ENCODE data around the gene BIRC7.
"Not testable (repeated sequence)": the region's sequence is repeated elsewhere in the genome, so short reads cannot be mapped to it uniquely, and the experiment has no call there.

Gene BIRC7

GRCh38 chr20:63208346-63208909, 27.3 kb upstream of the BIRC7 start:
- DNase-seq: no peak

DNA sequence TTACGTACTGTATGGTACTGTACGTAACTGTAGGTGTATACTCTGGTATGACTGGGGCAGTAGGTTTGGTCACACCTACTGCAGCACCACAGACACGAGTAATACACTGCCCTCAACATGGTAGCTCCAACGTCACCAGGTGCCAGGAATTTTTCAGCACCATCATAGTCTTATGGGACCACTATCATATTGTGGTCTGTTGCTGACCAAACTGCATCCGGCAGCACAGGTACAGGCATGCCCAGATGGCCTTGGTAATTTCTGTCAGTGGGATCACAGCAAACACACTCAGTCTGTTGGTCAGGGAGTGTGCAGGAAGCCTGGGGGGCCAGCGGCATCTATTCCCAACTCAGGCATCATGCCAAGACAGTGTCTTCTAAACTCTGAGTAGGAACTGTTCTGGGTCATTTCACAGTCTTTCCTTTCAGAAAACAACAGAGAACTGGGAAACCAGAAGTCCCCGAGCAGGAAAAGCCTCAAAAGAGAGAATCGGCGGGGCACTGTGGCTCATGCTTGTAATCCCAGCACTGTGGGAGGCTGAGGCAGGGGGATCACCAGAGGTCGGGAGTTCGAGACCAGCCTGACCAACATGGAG, 25.6 kb upstream of the BIRC7 start:
- DNase-seq: no peak

DNA sequence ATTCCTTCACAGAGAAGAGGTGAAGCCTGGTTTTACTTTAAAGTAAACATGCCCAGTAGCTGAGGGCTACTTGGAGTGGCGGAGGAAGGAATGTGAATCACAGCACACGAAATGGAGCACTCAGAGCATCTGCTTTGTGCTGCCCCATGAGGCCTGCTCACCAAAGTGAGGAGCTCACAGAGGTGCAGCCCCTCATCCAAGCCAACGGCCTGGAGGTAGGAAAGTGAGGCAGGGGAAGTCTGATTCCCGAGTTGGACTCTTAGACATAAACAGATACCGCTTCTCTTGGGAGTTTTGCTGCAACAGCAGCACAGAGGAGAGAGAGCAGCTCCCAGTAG, 23.3 kb upstream of the BIRC7 start:
- DNase-seq: no peak

DNA sequence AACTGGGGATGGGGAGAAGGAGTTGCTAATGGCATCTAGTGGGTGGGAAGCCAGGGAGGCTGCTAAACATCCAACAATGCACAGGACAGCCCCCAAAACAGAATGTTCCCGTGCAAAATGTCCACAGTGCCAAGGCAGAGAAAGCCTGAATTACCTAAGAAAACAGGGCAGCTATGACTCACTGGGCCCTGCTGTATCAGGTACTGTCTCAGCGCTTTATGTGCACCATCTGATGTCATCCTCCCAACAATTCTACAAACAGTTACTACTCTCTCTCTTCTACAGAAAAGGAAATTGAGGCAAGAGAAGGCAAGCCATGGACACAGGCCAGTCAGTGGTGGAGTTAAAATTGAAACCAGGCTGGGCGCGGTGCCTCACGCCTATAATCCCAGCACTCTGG, 22.9 kb upstream of the BIRC7 start:
- no peak for DNase-seq

DNA sequence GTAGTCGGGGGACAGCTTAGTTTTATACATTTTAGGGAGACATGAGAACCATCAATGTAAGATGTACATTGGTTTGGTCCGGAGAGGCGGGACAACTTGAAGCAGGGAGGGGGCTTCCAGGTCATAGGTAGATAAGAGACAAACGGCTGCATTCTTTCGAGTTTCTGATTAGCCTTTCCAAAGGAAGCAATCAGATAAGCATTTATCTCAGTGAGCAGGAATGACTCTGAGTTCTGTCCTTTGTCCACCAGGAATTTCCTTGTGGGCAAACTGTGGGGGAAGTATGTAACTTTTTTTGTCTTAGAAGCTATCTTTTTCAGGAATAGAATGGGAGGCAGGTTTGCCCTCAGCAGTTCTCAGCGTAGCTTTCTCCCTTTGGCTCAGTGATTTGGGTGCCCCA, 21.2 kb upstream of the BIRC7 start:
- no peak for DNase-seq

DNA sequence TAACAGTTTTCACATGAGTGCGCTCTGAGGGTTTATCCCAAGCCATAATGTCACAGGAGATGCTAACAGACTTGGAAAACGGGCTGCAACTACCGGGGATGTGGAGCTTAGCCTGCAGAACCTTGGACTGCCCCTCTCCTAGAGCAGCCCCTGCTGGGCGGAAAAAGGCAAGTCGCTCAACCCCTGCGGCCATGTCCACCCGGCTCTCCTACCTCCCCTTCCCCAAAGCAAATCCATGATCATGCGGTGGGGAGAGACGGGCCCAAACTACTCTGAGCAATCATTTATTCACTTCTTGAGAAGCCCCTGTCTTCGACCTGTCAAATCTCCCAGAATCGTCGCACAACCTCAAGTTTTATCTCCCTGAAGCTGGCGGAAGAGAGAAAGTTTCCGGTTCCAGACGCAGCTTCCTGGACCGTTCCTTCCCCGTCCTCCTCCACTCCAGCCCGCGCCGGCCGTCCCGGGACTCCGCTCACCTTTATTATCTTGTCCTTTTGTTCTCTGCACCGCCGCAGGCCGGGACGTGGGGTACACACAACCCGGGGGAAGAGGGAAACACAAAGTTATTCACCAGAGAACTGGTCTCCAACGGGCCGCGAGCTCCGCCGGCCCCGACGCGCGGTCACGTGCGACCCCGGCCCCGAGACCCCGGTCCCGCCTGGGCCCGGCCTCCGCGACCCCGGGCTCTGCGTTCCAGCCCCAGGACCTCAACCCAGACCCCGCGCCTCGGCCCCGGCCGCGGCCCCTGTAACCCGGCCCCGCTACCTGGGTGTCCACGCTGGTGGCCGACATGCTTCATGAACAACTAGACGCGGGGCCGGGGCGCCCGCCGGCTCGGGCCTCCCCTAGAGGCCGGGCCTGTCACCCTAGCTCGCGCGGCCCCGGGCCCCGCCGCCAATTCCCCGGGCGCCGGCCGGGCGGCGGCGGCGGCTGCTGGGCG, 20.3 kb upstream of the BIRC7 start:
- peak; percentile 34 for DNase-seq

DNA sequence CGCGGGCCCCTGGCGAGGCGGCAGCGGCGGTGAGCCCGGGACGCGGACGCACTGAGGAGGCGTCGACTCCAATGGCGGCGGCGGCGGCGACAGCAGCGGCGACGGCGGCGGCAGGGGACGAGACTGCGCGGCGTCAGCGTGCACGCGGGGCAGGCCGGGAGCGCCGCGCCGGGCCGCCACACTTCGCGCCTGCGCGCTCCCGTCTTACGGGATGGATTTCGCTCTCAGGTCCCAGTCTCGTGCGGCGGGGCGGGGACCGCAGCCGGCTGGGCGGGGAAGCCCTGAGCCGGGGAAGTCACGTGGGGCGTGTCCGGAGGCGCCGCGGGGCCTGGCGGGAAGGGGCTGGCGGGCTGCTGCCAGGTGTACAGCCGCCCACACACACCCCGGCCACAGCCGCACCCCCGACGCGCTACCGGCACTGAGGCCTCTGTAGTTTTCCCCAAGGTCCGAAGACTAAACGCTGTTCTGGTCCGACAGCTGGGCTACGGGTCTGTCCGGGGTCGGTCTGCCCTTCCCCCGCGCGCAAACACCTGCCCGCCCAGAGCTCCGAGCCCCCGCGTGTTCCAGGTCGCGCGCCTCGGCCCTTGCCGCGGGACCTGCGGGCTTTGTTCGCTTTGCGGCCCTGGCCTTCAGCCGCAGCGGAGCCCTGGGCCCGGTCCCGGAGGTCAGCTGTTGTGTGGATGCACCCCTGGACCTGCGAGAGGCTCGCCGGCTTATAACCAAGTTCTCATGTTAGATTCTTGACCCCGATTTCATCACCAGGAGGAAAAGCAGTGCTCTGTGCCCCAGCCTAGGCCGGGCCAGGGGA, 19.5 kb upstream of the BIRC7 start, which contains the start of gene YTHDF1:
YTHDF1 (minus strand) TSS at position 91 of the 808 bp plus-strand sequence. CDS start 239 bp downstream, outside the sequence.
- peak; percentile 97 for DNase-seq

- DNase-seq: no peak
These were observed 18.7 kb upstream of the BIRC7 start for GRCh38 chr20:63216849-63217471.

- no peak for DNase-seq
These were observed 18.0 kb upstream of the BIRC7 start for GRCh38 chr20:63217706-63218105.

GRCh38 chr20:63218701-63219446, 16.8 kb upstream of the BIRC7 start:
- no peak for DNase-seq

GRCh38 chr20:63219447-63219821, 16.3 kb upstream of the BIRC7 start:
- DNase-seq: no peak

- no peak for DNase-seq
These were observed 15.7 kb upstream of the BIRC7 start for GRCh38 chr20:63219866-63220521.

DNA sequence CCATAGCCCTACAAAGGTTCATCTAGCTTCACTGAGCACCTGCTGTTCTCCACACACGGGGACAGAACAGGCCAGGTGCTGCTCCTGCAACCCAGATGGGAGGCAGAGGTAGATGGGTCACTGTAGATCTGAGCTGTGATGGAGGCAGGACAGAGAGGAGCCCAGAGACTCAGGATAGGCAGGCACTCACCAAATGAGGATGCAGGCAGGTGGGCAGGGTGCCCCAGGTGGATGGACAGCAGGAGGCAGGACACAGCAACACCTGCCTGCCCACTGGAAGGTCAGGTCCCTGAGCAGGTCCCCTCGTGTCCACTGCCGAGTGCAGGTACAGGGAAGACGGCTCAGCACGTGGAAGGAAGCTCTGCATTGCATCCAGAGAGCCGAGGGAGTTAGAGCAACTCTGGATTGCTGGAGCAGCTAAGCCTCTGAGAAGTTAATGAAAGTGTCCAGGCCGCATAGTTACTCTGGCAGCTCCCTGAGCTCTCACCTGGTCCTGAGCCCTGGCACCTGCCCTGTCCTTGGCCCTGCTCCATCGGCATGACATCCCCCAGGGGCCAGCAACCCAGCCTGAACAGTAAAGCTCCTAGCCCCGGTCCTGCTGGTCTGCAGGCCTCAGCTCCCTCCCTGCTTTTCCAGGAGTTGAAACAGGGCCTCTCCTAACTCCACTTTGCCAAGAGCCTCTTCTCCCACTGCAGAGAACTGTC, 14.9 kb upstream of the BIRC7 start:
- no peak for DNase-seq

GRCh38 chr20:63221400-63222053, 14.2 kb upstream of the BIRC7 start:
- DNase-seq: not testable (repeated sequence)

DNA sequence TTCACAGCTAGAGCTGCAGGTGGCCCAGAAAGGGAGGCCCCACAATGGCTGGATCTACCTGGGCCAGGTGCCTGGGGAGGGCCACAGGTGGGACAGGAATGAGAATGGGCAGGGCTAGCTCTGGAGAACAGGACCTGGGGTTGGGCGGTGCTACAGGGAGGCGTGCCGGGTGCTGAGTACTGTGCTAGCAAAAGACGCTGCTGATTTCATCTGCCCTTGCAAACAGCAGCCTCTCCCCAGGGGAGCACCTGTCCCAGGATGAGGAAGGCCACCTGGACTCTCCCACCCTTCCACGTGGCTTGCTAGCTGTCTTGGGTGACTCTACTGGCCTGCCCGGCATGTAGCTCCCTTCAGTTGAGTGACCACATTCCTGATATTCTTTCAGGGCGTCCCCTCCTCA, 13.2 kb upstream of the BIRC7 start:
- DNase-seq: no peak

DNA sequence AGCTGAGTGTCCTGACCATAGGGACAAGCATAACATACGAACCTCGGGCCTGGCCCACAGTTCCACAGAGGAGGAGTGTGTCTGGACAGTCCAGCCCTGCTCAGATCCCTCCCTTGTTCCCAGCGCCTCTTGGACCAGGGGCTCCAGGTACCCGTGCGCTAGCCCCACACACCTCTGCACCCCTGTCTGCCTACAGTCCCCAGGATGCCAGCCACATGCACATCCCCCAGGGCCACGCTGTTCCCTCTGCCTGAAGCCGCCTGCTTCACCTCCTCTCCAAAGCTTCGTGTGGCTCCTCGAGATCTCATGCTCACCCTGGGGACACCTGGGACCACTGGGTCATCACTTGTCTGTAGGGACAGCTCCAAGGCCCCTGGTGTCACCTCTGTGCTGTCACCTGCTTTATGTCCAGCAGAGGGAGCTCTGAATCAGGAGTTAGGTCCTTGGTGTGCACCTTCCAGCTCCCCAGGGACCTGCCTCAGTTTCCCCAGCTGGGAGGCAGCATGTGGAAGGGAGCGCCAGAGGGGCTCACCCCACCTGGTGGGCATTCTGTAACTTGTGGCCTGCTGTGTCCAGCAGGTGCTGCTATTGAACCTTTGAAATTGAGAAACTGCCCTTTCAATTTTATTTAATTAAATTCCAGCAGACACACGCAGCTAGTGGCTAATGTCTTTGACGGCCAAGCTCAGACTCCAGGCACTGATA, 12.4 kb upstream of the BIRC7 start:
- DNase-seq: peak; percentile 53

- DNase-seq: no peak
These were observed 11.9 kb upstream of the BIRC7 start for GRCh38 chr20:63223826-63224207.

DNA sequence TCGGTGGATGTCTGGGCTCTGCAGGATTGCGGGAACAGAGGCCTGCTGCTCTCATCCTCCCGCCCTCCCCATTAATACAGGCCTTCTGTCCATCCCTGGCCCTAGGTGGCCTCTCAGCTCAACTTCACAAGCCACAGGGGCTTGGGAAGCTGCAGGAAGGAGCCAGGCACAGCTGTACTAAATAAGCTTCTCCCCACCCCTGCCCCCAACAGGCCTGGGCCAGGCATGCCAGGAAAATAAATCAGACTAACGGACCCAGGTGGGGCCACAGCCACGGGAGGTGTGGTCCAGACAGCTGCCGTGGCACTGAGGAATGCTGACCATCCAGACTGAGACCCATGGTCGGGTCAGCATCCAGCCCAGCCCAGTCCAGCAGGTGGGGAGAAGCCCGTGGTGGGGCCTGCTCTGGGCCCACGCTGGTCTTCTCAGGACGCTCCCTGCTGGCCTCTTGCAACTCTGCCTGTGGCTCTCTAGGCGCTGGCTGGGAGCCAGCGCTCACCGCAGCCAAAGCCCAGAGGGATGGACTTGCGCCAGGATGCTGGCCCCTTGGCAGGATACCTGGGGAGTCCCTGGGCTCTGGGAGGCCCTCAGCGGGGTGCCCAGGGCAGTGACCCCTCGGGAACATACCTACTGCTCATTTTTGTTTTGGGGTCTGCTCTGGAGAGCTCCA, 11.2 kb upstream of the BIRC7 start:
- DNase-seq: no peak

DNA sequence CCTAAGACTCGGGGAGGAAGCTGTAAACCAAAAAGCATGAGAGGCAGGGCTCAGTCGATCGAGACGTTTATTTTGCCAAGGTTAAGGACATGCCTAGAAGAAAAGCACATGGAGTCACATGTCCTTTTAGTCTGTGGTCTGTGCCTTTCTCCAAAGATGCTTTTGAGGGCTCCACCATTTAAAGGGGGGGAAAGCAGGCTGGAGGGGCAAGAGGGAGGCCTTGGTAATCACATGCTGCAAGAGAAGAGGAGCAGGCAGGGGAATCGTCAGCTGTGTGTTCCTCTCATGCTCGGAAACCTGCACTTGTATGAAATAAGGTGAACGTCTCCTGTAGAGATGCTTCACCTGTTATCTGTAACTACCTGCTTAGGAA, 10.6 kb upstream of the BIRC7 start:
- no peak for DNase-seq

Data from activated CD4-positive, alpha-beta T cell treated with anti-CD3 and anti-CD28 coated beads, Interleukin-2, amount 50 U/mL, for 16 hours (primary cell).